Subcutaneous adipose tissue (tissue), 4 donors: ENCODE data around the gene RNASE12. TPM values are rescaled to one million over a fixed set of nuclear protein-coding genes. Genes with fewer than 3 reads are reported as not detected.

Experiments used
- CTCF ChIP-seq: fragments of 450-650 bp; IDR thresholded peaks from one replicate; pipeline ENCODE4 v1.5.1; 2016; ENCODE audit warnings: low read depth, mild to moderate bottlenecking, control low read depth, antibody characterized with exemption, moderate library complexity
- total RNA-seq, 4 donors: library from RNA; depleted of rRNA; stranded (reverse); fragments of >200 nt; gene quantifications; one replicate each; pipeline ENCODE4 v1.1.0, GENCODE V29; 2016

The RNASE12 gene
- total RNA-seq, 4 donors from 2014 or later = not detected

DNA sequence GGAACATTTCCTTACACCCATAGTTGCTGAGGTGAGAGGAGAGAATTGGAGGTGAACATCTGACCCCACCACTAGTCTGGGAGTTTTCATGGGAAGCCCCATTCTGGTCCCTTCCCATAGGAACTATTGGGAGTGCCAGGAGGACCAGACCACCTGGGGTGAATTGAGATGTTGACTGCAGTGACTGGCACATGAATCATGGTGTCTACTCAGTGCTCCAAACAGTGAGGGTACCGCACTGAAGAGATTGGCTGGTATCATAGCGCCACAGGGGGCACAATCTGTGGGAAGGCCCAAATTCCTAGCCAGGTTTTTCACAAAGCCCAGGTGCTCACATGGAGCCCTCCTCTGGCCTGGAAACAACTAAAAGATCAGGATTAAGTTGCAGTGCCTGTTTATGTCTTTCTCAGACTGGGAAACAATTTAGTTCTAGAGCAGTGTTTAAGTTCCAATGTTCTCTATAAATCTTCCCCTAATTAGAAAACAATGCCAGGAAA, 26.6 kb downstream of the RNASE12 start:
- TF ChIP-seq CTCF = no peak

GRCh38 chr14:20563971-20564370, 27.2 kb downstream of the RNASE12 start:
- TF ChIP-seq CTCF = no peak

- no peak for TF ChIP-seq CTCF
Observed at GRCh38 chr14:20560961-20561360, 30.2 kb downstream of the RNASE12 start, which contains the start of gene RNASE9. RNASE9 (minus strand) TSS chr14:20561047.

DNA sequence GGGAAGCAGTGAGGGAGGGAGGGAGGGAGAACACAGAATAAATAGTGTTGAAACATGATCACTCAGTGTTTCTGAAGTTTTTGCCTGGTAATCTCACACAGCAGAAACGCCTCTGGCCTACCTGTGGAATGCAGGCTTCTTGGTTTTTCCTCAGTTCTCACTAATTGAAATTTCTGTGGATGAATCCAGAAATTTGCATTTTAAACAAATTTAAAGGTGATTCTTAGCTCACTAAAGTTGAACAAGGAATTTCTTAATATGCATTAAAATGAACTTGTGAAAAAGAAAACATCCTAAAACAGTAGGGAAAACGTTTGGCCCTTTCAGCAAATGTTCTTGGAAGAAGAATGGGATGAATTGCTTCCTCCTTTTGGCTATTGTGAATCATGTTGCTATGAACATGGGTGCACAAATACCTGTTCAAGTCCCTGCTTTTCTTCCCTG, 31.7 kb downstream of the RNASE12 start:
- no peak for TF ChIP-seq CTCF

DNA sequence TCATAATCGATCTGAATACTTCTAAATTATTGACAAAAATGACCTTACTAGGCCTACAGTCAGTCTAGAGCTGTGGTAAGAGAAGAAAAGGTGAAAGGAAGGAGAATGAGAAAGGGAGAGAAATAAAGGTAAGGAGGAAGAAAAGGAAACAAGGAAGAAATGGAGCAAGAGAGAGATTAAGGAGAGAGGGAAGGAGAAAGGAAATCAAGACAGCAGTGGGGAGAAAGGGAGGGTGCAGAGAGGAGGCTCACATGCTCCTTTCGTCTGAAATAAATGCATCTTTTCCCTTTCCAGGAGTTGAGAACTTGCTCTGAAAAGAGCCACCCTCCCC, 34.0 kb downstream of the RNASE12 start:
- no peak for TF ChIP-seq CTCF

DNA sequence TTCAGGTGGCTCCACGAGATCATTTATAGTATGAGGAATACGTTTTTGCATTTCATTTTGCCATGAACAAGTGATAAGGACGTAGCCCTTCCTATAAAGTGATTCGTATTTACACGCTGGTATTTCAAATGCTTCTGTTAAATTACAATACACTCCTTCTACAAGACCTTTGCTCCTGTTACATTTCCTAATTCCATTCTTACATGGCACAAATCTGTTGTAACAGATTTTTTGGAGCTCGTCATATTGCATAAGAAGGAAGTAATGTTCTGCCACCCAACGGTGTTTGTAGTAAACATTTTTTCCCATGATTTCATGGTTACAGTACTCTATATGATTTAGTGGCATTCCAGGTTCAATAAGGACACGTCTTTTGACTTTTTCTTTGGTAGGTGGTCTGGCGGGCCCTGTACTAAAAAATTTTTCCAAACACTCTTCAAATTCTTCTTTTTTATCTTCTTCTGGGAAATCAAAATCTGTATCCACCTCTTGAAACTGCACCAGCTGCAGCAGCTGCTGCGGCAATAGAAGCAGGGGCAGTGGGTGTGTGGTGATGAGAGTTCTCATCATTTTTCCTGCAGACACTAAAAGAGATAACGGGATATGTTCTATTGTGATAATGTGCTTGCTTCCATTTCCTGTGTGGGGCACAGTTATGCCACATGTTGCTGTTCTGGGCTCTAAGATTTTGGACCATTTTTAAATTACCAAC, 34.5 kb downstream of the RNASE12 start:
- no peak for TF ChIP-seq CTCF

GRCh38 chr14:20555845-20556244, 35.3 kb downstream of the RNASE12 start:
- no peak for TF ChIP-seq CTCF
